HUES48 (cell line): ENCODE measurements around the gene FJX1.
"Not testable (repeated sequence)": the region's sequence is repeated elsewhere in the genome, so short reads cannot be mapped to it uniquely, and the experiment has no call there.

ENCODE experiments used
- H3K27ac ChIP-seq: one replicate; pipeline ENCODE4 v1.7.0; 2013; ENCODE audit warnings: low read depth, low read length, inconsistent platforms
- H3K27me3 ChIP-seq: 2 replicates; pipeline ENCODE4 v1.6.1; 2013; ENCODE audit warnings: mild to moderate bottlenecking, low read length; ENCODE audit not compliant: control insufficient read depth, insufficient read depth
- H3K36me3 ChIP-seq: 2 replicates; pipeline ENCODE4 v1.6.1; 2013; ENCODE audit warnings: low read length; ENCODE audit not compliant: control insufficient read depth, insufficient read depth
- H3K4me1 ChIP-seq: 2 replicates; pipeline ENCODE4 v1.6.1; 2013; ENCODE audit warnings: mild to moderate bottlenecking, low read length; ENCODE audit not compliant: control insufficient read depth, insufficient read depth
- H3K4me3 ChIP-seq: 2 replicates; pipeline ENCODE4 v1.5.1; 2013; ENCODE audit warnings: mild to moderate bottlenecking, low read depth, low read length
- H3K9ac ChIP-seq: 2 replicates; pipeline ENCODE4 v1.6.1; 2013; ENCODE audit warnings: mild to moderate bottlenecking, low read depth, low read length, moderate library complexity
- H3K9me3 ChIP-seq: 2 replicates; pipeline ENCODE4 v1.6.1; 2013; ENCODE audit warnings: low read length; ENCODE audit not compliant: control insufficient read depth, insufficient read depth

FJX1 gene

GRCh38 chr11:35668350-35668749 is 50.1 kb downstream of the FJX1 start:
- H3K4me3 ChIP-seq, H3K36me3 ChIP-seq, H3K27me3 ChIP-seq, H3K4me1 ChIP-seq, H3K27ac ChIP-seq, H3K9ac ChIP-seq: not testable (repeated sequence)
- peaks cover 14% of the 10 kb centered on the region; the same call in 1 of the 2 replicates for H3K9me3 ChIP-seq
